HG03457 (cell line): ENCODE results near the gene UBASH3B.

ENCODE experiments used
- ATAC-seq: cut with Tn5 transposase; IDR thresholded peaks from one replicate; pipeline ENCODE4 v1.9.1; 2021; ENCODE audit warnings: moderate number of reproducible peaks; ENCODE audit not compliant: unreplicated experiment

Gene UBASH3B

DNA sequence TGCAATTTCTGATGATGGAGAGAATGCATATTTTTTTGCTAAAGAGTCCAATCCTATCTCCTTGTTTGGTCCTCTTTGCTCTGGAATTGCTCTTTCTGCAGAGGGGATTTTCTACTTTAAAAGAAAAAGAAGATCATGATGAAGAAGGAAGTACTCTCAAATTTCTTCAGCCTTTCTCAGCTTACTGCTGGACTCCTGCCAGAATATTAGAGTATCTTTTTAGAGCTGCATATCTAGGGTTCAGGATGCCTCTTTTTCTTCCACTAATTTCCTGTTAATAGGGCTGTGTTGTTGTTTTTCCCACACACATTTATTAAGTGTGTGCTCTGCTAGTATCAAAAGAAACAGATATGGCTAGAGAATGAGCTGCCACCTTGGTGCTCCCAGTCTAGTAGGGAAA is 18.2 kb downstream of the UBASH3B start:
- ATAC-seq: no peak

DNA sequence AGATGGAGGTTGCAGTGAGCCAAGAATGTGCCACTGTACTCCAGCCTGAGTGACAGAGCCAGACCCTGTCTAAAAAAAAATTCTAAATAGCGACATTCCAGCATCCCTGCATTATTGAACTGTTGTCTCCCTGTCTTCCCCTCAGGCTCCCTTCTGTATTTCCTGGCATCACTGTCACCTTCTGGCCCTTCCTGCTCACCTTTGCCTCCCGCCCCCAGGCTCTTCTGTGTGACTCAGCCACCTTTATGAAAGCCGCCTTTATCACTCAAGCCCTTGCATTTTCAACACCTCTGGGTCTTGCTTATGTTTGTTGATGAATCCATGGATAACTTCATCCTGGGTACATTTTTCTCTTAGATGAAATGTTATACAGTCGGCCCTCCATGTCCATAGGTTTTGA is 21.1 kb downstream of the UBASH3B start:
- no peak for ATAC-seq

DNA sequence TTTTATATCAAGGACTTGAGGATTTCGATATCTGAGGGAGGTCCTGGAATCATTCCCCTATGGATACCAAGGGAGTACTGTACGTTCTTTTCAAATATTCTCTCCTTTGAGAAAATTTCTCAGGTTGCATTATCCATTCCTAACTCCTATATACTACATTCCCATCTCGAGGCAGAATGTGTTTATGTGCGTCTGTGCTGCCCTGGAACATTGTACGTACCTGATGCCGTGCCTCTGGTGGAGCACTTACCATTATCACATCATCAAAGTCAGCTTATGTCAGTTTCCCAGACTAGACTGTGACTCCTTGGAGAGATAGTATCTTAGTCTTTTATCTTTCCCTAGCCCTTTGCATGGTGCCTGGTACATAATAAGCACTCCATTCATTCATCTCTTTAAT is 21.7 kb downstream of the UBASH3B start:
- no peak for ATAC-seq

DNA sequence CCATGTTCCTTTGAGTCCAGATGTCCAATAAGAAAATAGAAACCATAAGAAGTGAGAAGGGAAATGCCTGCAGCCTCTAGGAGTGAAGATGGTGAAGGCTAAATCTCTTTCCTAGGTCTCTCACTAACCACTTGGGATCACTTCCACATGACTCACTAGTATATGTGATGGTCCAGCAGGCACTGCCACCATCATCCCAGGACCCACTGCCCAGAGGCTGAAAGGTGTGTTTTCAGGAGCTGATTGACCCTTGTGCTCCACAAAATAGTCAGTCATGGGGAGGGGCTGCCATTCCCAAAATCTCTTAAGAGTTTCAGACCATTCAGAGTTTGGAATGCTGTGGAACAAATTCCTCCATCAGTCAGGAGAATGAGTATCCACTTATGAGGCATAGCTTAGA is 22.9 kb downstream of the UBASH3B start:
- ATAC-seq: no peak

DNA sequence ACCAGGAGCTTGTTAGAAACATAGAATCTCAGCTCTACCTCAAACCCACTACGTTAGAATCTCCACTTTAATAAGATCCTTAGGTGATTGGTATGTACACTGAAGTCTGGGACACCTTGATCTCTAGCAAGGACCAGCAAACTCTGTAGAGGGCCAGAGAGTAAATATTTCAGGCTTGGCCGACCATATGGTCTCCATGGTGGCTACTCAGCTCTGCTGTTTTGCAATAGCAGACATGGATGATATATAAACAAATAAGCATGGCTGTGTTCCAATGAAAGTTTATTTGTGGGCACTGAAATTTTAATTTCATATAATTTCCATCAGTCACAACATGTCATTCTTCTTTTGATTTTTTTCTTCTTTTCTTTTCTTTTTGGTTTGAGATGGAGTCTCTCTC is 23.9 kb downstream of the UBASH3B start:
- ATAC-seq: no peak

DNA sequence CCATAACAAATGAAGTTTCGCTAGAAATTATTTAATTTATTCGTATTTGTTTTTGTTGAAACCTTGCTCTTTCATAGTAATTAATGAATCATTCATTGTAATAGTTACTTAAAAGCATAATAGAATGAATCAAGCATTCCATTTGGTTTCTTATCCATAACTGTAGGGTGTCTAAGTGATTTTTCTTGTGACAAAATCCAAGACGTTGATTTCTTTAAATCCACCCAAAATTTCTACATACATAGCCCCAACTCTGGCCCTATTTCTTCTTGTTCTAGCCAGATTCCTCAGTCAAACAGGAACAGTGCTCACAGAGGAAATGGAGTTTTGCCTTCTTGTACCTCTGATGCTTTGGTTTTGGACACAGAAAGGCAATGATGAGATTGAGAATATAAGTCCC is 25.5 kb downstream of the UBASH3B start:
- no peak for ATAC-seq

DNA sequence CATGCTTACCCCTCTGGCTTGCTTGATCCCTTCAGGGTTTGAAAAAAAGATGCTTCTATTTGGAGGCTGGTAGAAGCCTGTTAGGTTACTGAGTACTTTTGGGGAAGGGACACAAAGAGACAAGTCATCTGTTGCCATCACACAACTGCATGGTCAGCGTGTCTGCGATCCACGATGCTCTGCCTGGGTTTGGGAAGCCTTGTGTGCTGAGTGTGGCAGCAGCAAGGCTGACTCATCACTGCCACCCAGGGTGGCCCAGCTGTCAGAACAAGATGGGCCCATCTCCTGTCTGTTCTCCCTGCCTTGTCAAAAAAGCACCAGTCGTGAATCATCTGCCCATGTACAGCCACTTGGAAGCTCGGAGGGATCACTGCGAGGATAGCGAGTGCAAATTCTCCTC is 26.2 kb downstream of the UBASH3B start:
- ATAC-seq: no peak

DNA sequence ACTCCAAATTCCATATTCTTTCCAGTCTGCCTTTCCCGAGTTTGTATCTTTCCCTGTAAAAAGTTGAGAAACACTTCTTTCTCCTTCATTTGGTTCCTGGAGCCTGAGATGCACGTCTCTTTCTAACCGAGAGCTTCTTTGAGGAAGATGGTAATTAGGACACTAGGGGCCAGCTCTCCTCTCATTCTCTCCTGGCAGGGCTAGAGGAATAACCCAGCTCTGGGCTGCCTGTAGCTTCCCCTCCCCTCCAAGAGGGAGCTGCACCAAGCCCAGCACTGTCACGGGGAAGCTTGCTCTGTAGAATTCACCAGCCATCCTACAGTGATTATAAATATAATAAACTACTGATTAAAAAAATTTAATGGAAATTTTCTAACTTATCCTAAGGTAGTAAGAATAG is 26.9 kb downstream of the UBASH3B start:
- ATAC-seq: no peak

DNA sequence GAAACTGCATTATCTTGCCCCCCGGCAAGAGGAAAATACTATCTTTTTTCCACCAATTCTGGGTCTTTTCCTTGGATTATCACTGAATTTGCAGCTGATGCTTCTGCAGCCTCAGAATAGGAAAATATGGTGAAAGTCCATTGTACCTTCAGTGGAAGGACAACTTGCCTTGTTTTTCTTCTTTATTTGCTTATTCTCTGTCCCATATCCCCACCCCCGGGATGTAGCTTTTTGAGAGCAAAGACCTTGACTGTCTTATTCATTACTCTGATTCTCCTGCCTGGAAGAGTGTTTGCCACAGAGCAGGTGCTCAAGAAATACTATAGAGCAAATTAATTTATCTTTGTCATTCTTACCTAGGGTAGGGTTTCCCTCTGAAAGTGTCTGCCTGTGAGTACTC is 29.5 kb downstream of the UBASH3B start:
- ATAC-seq: no peak

DNA sequence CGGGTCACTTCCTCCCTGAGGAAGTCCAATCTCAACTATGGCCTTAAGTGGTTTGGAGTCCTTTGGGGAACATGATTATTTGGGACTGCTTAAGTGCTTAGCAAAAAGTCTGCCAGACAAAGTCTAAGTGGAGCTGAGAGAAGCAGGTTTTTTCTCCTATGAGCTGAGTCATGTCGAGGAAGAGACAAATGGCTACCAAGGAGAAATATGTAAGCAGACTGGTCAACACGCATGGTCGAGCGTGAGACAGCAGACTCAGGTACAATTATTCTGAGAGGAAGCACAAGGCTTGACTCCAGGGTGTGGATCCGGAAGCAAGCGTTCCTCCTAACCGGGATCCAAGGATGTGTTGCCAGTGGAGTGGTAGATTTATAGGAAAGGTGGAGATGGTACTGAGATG is 30.6 kb downstream of the UBASH3B start:
- ATAC-seq: no peak

DNA sequence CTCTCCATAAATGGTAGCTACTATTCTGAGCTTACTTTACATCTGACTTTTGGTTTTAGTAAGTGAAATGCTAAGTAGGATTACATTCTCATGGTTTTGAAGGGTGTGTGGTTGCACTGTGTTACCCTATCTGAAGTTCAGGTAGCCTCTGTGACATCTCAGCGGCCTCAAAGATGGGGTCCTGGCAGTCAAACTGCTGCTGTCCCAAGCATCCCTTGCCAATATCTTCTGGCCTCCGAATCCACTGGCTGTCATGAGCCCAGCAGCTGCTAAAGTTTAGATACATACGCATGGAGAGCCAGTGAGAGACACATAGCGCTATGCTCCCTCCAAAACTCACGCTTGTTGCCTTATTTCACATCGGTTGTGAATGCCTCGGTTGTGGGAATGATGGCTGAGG is 34.9 kb downstream of the UBASH3B start:
- ATAC-seq: no peak

DNA sequence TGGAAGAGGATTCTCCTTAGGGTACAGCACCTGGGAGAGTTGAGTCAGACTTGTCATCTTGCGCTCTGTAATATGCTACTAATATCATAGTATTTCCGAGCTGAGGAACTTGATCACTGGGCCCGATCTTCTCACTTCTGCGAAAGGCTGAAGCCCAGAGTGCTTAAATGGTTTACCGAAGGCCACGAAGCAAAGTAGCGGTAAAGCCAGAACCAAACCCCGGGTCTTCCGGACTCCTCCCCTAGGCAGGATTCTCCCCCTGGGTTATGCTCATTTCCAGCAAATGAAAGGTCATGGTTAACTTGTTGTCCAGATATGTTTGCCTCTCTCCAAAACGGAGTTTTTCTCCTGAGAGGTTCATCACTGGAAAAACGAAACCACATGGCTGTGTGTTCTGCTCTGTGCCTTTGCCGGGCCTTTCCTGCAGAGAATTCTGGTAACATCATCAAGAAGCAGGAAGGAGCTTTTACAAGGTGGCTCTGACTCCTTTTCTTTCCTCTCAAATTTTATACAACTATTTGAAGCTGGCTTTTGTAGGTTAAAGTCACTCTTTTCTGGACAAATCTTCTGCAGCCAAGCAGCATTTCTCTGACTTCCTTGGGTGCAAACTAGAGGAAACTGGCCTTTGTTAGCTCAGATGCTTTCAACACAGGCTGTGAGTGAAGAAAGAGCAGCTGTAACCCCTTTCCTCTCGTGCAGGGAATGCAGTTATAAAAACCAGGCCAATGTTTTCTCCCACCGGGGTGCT is 35.5 kb downstream of the UBASH3B start:
- ATAC-seq: no peak

DNA sequence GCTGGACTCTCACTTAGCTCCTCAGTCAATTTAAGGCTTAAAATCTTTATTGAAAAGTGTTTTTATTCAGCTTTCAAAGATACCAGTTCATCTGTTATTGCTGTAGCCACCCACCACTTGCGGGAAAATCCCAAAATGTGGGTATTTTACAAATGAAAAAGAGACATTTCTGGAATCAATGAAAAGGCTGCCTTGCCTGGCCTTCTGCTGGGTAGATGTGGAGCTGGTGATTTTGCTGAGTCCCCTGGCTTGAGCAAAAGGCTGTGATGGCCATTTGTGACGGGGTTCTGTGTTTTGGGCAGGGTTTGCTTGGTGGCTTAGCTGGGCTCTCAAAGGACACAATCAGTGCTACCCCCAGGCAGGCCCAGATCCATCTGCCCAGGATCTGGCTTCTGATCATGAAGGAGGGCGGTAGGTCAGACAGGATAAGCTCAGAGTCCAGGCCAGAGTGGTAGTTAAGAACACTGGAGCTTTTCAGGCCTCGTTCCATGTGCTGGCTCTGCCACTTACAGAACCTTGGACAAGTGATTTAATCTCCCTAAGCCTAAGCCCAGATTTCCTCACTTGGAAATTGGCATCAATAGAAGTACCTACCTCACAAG is 36.1 kb downstream of the UBASH3B start:
- ATAC-seq: no peak

DNA sequence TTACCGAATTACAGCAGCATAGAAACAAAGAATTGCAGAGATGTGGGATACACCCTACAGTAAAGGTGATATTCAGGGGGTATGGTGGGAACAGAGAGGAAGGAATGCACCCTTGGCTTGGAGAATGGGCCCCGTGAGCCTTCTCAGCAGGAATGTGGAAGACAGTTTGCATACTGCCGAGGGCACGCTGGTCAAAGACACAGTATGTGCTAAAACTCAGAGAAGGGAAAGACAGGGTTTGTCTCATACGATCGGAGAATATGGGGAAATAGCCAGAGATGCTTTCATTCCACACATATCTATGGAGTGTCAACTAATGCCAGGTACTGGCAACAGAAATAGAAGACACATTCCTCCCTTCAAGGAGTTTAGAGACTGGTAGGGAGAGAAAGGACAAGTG is 36.9 kb downstream of the UBASH3B start:
- no peak for ATAC-seq

DNA sequence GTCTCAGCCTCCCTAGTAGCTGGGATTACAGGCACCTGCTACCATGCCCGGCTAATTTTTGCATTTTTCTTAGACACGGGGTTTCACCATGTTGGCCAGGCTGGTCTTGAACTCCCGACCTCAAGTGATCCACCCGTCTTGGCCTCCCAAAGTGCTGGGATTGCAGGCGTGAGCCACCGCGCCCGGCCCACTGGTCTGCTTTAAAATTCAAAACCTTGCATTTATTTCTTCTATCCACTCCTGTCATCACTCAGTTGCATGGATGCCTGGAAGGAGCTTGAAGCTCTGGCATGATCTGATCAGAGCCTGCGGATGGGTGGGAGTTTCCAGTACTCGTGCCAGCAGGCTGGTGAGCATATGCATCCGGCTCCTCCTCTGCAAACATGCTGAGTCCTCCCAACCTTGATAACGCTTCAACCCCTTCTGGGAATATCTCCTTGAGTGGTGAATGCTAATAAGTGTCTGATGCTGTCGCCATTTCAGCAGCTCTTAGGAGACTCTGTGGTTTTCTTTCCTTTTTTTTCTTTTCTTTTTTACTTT is 39.6 kb downstream of the UBASH3B start:
- no peak for ATAC-seq

DNA sequence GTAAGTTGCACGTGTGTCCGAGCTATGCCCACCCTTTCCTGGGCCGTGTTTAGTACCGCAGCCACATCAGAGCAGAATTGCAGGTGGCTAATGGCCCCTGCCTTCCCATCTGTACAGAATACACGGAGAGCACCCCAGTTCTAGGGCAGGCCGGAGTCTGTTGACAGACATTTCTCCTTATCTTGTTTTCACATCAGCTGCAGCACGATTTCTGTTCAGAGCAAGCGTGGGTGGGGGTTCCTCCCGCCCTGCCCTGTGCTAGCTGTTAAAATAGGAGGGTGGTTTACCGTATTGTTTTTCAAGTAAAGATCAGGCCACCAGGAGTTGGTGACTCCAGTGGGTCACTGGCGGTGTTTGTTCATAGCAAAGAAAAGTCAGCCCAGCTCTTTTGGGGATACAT is 41.1 kb downstream of the UBASH3B start:
- no peak for ATAC-seq

DNA sequence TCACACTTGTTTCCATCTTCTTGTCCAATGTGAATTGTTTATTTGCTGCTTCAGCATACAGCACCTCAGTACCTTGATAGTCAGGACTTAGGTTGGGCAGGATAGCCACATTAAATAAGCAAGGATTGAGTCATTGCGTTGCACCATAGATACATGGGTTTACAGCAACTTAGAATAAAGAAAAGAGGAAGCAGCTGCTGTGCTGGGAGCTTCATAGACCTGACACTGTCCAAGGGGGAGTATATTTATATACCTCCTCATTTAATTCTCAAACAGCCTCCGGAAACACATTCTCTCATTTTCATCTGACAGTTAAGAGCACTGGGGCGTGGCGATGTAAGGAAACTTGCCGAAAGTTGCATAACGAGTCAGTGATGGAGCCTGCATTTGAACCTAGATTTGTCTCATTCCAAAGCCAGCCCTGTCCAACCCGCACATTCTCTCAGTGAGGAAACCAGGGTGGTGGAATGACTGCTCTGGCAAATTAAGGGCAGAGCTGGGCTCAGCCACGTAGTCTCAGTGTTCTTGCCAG is 42.2 kb downstream of the UBASH3B start:
- peak; percentile 70 for ATAC-seq

DNA sequence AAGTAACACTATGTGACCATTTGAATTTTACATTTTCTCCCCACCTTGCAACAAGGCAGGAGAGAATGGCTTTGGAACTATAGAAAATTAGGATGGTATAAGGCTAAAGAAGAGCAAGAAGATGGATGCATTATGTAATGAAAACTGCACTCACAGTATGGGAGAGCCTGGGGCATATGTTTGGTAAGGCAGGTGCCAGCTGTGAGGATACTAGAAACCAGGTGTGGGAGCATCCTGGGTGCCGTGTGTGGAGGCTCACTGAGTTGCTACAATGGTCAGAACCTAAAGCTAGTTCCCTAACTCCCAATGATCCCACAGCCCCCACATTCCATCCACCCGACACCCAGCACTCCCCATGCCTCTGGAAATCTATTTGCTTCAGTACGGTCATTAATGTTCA is 42.9 kb downstream of the UBASH3B start:
- no peak for ATAC-seq

DNA sequence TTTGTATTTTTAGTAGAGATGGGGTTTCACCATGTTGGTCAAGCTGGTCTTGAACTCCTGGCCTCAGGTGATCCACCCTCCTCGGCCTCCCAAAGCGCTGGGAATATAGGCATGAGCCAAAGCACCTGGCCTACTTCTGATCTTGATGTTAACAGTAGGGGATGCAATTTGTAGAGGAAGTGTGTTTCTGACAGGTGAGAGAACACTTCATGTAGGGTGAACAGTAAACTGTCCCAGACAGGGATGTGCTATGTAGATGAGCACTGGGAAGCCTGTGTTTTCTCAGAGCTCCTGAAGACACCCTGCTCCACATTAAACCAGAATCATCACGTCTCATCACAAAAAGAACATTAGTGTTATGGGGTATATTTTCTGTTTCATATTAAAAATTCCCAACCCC is 45.1 kb downstream of the UBASH3B start:
- no peak for ATAC-seq

DNA sequence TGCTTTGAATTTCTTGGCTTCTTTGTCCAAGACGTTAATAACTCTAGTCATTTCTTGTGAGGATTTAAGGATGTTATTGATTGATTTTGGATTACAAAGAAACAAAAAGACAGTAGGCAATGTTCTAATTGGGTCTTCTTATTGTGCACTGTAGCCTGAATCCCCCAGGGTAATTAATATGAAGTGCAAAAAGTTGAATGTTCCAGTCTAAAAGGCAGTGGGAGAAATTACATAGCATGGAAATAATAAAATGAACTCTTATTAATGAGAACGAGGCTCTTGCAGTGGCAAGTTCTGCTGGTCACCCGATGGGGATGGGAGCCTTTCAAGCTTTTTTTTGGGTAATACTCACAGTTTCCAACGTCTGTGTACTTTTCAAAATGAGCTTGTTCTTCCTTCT is 45.6 kb downstream of the UBASH3B start:
- no peak for ATAC-seq

DNA sequence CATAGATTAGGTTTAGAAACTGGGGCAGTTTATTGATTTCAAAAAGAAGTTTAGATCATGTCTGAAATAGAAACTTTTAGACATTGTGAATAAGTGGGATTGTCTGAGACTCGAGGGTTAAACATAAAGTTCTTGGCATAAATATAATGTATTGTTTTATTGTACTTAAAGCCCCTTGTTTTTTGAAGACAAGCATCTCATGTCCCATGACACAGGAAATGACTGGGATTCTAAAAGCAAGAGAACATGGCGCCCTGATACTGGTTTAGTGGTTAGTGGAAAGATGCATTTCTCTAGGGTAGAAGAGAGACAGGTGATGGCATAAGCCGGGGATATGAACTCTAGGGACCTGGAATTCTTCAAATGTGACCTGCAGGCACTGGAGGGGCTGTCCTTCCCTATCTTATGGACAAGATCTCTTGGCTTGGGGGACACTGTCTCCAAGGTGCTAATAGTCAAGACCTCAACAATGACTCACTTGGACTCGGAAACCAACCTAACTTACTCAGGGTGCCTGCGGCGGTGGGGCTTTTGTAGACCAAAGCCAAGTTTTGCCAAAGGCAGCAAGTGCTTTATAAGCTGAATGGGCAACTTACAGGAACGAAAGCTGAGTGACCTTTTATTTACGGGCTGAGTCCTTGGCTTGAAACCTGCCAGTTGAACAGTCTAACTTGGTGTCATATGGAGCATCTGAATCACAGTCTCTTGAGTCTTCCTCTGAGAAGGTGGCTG is 48.2 kb downstream of the UBASH3B start:
- ATAC-seq: no peak

DNA sequence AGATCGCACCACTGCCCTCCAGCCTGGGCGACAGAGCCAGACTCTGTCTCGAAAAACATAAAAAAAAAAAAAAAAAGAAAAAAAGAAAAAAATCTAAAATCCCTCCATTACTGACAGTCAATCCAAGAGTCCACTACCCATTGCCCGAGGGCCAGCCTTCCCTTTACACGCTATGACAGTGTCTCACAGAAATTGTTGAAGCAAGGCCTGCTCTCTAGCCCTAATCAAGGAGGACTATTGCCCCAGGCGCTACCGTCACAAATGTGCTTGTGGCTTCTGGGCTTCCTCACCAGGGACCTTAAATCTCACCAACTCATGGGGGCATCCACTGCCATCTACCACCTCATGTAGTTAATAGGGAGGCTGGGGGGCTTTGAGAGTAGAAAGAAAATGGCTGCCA is 49.9 kb downstream of the UBASH3B start:
- ATAC-seq: no peak
